ENCODE data around the gene FCGR3B.
"Not testable (repeated sequence)": the region's sequence is repeated elsewhere in the genome, so short reads cannot be mapped to it uniquely, and the experiment has no call there.

DNA sequence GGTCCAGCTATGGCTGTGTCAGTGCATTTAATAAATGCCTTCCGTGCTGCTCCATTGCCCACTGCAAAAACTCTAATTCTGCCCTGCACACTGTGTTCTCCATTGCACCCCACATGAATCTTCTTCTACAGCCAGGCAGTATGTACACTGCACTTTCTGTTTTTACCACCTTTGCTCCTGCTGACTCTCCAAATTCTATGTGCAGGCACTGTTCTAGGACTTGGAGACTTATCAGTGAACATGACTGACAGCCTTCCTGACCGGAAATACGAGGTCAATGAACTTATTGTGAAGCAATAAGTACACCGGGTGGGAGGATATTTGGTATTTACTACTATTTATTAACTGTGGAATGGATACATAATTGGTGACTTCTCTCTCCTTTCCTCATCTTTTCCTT lies 33.7 kb upstream of the FCGR3B start:
- TF ChIP-seq, protein P1, sequence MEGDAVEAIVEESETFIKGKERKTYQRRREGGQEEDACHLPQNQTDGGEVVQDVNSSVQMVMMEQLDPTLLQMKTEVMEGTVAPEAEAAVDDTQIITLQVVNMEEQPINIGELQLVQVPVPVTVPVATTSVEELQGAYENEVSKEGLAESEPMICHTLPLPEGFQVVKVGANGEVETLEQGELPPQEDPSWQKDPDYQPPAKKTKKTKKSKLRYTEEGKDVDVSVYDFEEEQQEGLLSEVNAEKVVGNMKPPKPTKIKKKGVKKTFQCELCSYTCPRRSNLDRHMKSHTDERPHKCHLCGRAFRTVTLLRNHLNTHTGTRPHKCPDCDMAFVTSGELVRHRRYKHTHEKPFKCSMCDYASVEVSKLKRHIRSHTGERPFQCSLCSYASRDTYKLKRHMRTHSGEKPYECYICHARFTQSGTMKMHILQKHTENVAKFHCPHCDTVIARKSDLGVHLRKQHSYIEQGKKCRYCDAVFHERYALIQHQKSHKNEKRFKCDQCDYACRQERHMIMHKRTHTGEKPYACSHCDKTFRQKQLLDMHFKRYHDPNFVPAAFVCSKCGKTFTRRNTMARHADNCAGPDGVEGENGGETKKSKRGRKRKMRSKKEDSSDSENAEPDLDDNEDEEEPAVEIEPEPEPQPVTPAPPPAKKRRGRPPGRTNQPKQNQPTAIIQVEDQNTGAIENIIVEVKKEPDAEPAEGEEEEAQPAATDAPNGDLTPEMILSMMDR (conservative IDR thresholded peaks at IDR 0.05; ENCODE audit: low read depth, low read length): not testable (repeated sequence)
- TF ChIP-seq EZH2 (IDR thresholded peaks at IDR 0.05; ENCODE audit: low read length, unreplicated experiment): not testable (repeated sequence)
